Measurements from ENCODE around the gene MID2.
A peak's percentile ranks its signal among the peaks of the same experiment; 100 is the strongest.
"Not testable (repeated sequence)": the region's sequence is repeated elsewhere in the genome, so short reads cannot be mapped to it uniquely, and the experiment has no call there.

Gene MID2, protein sequence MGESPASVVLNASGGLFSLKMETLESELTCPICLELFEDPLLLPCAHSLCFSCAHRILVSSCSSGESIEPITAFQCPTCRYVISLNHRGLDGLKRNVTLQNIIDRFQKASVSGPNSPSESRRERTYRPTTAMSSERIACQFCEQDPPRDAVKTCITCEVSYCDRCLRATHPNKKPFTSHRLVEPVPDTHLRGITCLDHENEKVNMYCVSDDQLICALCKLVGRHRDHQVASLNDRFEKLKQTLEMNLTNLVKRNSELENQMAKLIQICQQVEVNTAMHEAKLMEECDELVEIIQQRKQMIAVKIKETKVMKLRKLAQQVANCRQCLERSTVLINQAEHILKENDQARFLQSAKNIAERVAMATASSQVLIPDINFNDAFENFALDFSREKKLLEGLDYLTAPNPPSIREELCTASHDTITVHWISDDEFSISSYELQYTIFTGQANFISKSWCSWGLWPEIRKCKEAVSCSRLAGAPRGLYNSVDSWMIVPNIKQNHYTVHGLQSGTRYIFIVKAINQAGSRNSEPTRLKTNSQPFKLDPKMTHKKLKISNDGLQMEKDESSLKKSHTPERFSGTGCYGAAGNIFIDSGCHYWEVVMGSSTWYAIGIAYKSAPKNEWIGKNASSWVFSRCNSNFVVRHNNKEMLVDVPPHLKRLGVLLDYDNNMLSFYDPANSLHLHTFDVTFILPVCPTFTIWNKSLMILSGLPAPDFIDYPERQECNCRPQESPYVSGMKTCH

GRCh38 chrX:107825698-107826237 is at the start of gene MID2:
Gene MID2, plus strand, starts transcription at chrX:107825866. Its CDS starts 561 bp downstream, at chrX:107826427.
- peak; percentile 72 for DNase-seq

GRCh38 chrX:107776649-107777535 is 48.8 kb upstream of the MID2 start:
- DNase-seq = peak; percentile 91

- no peak for DNase-seq
These were observed 48.2 kb upstream of the MID2 start, which contains the start of gene NCBP2L for GRCh38 chrX:107777536-107777832. Gene NCBP2L, plus strand, starts transcription at chrX:107777733. Its CDS starts 16,488 bp downstream, at chrX:107794221.

DNA sequence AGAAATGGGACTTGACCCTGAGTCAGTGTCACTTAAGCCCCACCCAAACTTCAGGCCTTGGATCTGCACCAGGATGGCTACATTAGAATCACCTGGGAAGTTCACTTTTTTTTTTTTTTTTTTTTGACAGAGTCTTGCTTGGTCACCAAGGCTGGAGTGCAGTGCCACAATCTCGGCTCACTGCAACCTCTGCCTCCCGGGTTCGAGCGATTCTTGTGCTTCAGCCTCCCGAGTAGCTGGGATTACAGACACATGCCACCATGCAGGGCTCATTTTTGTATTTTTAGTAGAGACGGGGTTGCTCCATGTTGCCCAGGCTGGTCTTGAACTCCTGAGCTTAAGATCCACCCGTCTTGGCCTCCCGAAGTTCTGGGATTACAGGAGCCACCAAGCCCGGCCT is 45.1 kb upstream of the MID2 start:
- no peak for DNase-seq

DNA sequence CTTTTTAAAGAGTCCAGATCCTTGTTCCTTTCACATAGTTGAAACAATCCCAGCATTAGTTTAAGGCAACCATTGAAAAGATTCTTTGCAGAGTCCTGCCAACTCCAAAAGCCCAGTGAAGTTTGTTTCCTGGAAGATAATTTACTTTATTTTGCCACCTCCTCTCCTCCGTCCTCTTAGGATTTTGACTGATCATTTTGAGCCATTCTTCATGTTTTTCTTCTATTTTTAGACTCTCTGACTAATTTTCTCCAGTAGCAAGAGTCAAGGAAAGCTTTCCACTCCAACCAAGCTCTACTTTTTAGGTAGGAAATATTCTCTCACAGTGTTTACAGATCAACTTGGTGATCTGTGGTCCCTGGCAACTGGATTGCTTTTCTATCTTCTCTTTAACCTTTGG is 37.8 kb upstream of the MID2 start:
- no peak for DNase-seq

GRCh38 chrX:107804427-107804826 is 21.2 kb upstream of the MID2 start:
- DNase-seq = no peak

DNA sequence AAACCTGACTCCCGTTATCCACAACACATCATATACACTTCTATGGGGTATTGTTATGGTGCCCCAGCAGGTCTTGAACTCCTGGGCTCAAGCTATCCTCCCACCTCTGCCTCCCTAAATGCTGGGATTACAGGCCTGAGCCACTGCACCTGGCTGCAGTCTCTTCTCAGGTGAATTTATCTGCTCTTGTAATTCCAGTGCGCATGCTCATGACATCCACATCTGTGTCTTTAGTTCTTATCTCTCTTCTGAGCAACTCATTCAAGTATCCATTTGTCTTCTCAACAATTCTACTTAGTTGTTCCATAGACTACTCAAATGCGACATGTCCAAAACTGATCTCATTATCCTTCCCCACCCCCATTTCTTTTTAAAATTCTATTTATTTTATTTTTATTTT is 20.5 kb upstream of the MID2 start:
- DNase-seq = no peak

DNA sequence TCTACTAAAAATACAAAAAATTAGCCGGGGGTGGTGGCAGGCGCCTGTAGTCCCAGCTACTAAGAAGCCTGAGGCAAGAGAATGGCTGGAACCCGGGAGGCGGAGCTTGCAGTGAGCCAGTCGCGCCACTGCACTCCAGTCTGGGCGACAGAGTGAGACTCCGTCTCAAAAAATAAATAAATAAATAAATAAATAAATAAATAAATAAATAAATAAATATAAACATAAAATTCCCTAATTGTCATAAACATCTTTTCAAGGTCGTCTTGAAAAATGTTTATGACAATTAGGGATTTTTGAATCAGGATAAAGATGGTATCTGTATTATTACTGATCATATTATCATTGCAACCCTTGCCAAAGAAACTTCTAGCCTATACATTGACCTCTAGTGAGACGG is 15.6 kb upstream of the MID2 start:
- not testable (repeated sequence) for DNase-seq

GRCh38 chrX:107818900-107819521 is 6.7 kb upstream of the MID2 start:
- DNase-seq = no peak

- no peak for DNase-seq
These were observed 2.6 kb upstream of the MID2 start for GRCh38 chrX:107823042-107823441.

DNA sequence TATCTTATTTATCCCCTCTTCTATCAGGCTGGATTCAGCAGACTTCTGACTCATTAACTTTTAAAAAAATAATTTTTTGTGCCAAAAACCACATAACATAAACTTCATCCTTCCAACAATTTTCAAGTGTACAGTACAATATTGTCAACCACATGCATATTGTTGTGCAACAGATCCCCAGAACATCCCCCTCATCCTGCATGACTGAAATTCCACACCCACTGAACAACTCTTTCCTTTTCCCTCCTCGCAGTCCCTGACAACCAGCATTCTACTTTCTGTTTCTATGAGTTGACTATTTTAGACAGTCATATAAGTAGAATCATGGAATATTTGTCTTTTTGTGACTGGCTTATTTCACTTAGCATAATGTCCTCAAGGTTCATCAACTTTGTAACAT is 2.2 kb upstream of the MID2 start:
- no peak for DNase-seq

DNA sequence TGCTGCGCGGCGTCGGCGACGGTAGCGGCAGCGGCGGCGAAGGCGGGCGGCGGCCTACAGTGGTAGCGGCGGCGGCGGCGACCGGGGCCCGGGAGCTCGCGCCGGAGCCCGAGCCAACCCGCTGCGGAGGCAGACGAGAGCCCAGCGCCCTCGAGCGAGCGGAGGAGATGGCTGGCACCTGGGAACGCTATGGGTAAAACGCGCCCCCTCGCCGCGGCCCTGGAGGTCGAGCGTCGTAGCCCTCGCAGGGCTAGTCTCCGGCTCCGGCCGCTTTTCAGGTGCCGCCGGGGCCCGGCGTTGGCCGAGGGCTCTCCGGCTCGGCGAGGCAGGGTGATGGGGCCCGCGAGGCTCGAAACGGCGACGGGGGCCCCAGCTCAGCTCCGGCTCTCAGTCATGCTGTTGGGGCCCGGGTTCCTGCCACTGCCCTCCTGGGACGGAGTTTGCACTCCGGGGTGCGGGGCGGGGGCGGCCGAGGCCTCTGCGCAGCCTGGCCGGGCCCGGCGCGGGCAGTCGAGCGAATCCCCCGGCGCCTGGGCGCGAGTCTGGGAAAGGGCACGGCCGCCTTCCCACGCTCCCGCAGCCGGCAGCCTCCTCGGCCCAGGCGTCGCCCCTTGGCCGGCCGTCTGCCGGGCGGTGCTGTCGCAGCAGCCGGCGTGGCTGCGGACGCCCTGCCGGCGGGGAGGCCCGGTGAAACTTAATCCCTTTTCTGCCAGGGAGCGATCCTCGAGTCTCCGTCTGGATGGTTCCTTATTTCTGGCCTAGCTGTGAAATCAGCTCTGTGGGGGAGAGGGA is 768 bp downstream of the MID2 start:
- DNase-seq = peak; percentile 72

- peak; percentile 54 for DNase-seq
These were observed 1.6 kb downstream of the MID2 start for GRCh38 chrX:107827030-107827831.

- no peak for DNase-seq
These were observed 2.2 kb downstream of the MID2 start for GRCh38 chrX:107827852-107828251.

DNA sequence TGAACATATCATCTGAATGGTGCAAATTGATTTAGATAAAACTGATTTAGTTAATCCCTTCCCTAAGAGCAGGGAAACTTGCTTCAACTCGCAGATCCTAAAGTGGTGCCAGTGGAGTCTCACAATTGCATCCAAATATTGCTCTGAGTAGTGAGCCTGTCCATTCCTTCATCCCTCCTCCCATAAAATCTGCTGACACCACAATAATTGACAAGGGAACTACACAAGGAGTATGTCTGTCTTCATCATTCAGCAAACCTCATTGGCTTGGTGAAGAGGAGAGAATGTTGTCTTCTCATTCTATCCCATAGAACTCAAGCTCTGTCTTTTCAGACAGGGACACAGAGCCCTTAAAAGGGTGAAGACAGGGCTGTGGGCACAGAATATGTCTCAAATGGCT is 4.2 kb downstream of the MID2 start:
- no peak for DNase-seq

- DNase-seq = no peak
These were observed 5.5 kb downstream of the MID2 start for GRCh38 chrX:107831071-107831730.

DNA sequence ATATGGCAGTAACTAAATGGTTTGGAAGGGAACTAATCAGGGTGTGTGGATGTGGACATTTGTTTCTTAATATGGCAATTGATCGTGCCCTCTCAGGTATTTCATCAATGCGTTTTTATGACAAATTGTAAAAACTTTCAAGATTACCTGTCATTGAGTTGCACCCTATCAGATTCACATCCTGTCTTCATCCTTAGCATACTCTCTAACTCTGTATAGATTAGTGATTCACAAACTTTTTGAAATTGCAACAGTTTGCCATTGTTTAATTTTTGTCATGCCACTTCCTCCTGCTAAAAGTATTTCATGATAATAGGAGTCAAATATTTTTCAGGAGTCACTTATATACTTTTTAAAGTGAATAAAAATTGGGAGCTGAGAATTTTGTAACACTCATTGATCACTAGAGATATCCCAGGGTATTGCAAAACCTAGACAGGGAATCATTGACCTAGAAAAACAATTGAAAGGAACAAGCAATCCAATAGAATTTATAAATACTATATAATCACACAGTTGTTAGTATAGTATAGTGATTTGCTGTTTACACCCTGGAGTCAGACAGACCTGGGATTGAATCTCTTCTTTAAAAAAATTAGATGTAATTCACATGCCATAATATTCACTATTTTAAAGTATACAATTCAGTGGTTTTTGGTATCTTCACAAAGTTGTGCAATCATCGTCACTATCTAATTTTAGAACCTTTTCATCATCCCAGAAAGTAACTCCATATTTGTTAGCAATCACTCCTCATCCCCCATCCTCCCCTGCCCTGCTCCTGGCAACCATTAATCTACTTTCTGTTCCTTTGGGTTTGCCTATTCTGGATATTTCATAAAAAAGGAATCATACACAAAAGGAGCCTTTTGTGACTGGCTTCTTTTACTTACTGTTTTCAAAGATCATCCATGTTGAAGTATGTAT is 8.9 kb downstream of the MID2 start:
- no peak for DNase-seq

DNA sequence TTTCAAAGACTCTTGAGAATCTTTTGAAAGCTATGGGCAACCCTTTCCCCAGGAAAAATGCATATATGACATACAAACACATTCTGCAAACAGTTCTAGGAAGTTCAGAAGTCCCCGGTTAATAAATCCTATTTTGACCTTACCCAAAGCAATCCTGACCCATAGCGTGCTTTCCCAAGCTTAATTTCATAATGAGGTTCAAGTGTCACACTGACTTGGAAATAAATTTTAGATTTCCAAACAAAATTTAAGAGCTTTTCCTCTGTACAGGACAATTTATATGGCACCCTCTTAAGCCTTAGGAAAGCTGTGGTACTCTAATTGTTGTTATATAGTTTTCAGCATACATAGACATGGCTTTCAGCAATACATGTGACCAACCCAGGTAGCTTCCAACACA is 11.3 kb downstream of the MID2 start:
- no peak for DNase-seq

GRCh38 chrX:107840971-107841370 is 15.3 kb downstream of the MID2 start:
- no peak for DNase-seq

Data from eye (tissue), 1 donor.